Endothelial cell (in vitro differentiated cells): ENCODE data around the gene PAWR. TPM values are rescaled to one million over a fixed set of nuclear protein-coding genes. Genes with fewer than 3 reads are reported as not detected.
A peak's percentile ranks its signal among the peaks of the same experiment; 100 is the strongest.
"Not testable (repeated sequence)": the region's sequence is repeated elsewhere in the genome, so short reads cannot be mapped to it uniquely, and the experiment has no call there.

Experiments used
- DNase-seq: peaks from one replicate; pipeline ENCODE4 v3.0.0; 2021; ENCODE audit warnings: low spot score
- H3K27ac Mint-ChIP-seq: one replicate; pipeline ENCODE4 v1.8.0; 2021; ENCODE audit warnings: mixed read lengths, inconsistent platforms; ENCODE audit not compliant: unreplicated experiment
- H3K27me3 Mint-ChIP-seq: one replicate; pipeline ENCODE4 v1.8.0; 2021; ENCODE audit warnings: mild to moderate bottlenecking, moderate library complexity, mixed read lengths, inconsistent platforms; ENCODE audit not compliant: unreplicated experiment
- H3K36me3 Mint-ChIP-seq: one replicate; pipeline ENCODE4 v1.8.0; 2021; ENCODE audit warnings: mild to moderate bottlenecking, low read depth, mixed read lengths, inconsistent platforms; ENCODE audit not compliant: unreplicated experiment
- H3K4me1 Mint-ChIP-seq: one replicate; pipeline ENCODE4 v1.8.0; 2021; ENCODE audit warnings: mild to moderate bottlenecking, mixed read lengths, inconsistent platforms; ENCODE audit not compliant: unreplicated experiment
- H3K4me3 Mint-ChIP-seq: one replicate; pipeline ENCODE4 v1.8.0; 2021; ENCODE audit warnings: mild to moderate bottlenecking, mixed read lengths, inconsistent platforms; ENCODE audit not compliant: unreplicated experiment
- H3K9me3 Mint-ChIP-seq: one replicate; pipeline ENCODE4 v1.8.0; 2021; ENCODE audit warnings: mixed read lengths, inconsistent platforms; ENCODE audit not compliant: unreplicated experiment
- total RNA-seq: library from RNA; stranded (reverse); fragmentation: NEBNext Ultra II Directional; extraction: Animal tissue kit (Norgen Biotek cat#: 25700); gene quantifications from one replicate; pipeline ENCODE4 v1.2.1, GENCODE V29; 2021; ENCODE audit not compliant: unreplicated experiment
- TF ChIP-seq, protein P1 (sequence below): fragments of 200-600 bp; sonication (generic); IDR thresholded peaks from one replicate; pipeline ENCODE4 v1.5.0; 2021; ENCODE audit warnings: antibody characterized with exemption; ENCODE audit not compliant: unreplicated experiment

Gene PAWR
- total RNA-seq, 1 donor from 2014 or later = 92.3 TPM

DNA sequence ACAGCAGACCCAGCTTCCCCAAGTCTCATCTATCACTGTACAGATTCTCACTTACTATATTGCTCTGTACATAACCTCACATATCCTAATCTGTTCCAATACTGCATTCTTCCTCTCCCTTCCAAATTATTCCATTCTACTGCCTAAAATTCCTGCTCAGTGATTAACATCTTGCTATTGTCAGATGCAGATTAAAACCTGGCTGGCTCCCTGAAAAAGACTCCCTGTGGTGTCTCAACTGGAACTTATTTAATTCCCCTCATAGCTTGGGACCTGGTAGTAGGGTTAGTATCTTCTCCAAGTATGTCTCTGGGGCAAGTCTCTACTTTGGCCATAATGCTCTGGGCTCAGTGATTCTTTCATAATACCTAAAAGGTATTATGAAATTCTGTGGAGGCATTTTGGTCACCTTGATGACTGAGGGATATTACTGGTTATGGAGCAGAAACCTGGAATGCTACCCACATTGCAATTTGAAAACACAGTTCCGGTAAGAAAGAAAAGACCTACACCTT is 55.8 kb downstream of the PAWR start:
- H3K4me1 Mint-ChIP-seq = no peaks in the 10 kb centered on the region
- no peaks in the 10 kb centered on the region for H3K36me3 Mint-ChIP-seq
- TF ChIP-seq, protein P1, sequence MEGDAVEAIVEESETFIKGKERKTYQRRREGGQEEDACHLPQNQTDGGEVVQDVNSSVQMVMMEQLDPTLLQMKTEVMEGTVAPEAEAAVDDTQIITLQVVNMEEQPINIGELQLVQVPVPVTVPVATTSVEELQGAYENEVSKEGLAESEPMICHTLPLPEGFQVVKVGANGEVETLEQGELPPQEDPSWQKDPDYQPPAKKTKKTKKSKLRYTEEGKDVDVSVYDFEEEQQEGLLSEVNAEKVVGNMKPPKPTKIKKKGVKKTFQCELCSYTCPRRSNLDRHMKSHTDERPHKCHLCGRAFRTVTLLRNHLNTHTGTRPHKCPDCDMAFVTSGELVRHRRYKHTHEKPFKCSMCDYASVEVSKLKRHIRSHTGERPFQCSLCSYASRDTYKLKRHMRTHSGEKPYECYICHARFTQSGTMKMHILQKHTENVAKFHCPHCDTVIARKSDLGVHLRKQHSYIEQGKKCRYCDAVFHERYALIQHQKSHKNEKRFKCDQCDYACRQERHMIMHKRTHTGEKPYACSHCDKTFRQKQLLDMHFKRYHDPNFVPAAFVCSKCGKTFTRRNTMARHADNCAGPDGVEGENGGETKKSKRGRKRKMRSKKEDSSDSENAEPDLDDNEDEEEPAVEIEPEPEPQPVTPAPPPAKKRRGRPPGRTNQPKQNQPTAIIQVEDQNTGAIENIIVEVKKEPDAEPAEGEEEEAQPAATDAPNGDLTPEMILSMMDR = no peak
- DNase-seq = no peak
- no peak overlapping the region for H3K27ac Mint-ChIP-seq
- H3K4me3 Mint-ChIP-seq = no peak overlapping the region
- H3K9me3 Mint-ChIP-seq = no peaks in the 10 kb centered on the region
- peaks cover 2% of the 10 kb centered on the region for H3K27me3 Mint-ChIP-seq

DNA sequence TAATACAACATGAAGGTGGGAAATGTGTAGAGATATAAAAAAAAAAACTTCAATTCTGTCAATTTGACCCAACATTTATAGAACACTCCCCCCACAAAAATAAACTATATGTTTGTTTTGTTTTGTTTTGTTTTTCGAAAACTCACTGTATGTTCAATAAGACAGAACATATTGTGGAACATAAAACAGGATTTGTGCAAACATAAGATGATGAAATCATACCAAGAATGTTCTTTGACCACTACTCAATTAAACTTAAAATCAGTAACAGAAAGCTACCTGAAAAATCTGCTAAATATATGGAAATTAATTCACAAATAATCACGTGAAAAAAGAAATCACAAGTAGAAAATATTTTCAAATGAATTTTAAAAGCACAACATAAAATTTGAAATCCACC is 61.2 kb downstream of the PAWR start:
- Mint-ChIP-seq H3K4me3 (no peak overlapping the region), H3K9me3 (no peaks in the 10 kb centered on the region), H3K27ac (no peak overlapping the region), H3K36me3 (peaks cover 5% of the 10 kb centered on the region), H3K27me3 (no peaks in the 10 kb centered on the region), H3K4me1 (no peaks in the 10 kb centered on the region)
- DNase-seq = no peak
- TF ChIP-seq, protein P1 = no peak

DNA sequence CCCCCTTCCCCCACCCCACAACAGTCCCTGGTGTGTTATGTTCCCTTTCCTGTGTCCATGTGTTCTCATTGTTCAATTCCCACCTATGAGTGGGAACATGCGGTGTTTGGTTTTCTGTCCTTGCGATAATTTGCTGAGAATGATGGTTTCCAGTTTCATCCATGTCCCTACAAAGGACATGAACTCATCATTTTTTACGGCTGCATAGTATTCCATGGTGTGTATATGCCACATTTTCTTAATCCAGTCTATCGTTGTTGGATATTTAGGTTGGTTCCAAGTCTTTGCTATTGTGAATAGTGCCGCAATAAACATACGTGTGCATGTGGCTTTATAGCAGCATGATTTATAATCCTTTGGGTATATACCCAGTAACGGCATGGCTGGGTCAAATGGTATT is 64.0 kb downstream of the PAWR start:
- H3K27me3 Mint-ChIP-seq, H3K4me3 Mint-ChIP-seq, H3K4me1 Mint-ChIP-seq, DNase-seq, H3K9me3 Mint-ChIP-seq, H3K36me3 Mint-ChIP-seq, H3K27ac Mint-ChIP-seq: not testable (repeated sequence)

DNA sequence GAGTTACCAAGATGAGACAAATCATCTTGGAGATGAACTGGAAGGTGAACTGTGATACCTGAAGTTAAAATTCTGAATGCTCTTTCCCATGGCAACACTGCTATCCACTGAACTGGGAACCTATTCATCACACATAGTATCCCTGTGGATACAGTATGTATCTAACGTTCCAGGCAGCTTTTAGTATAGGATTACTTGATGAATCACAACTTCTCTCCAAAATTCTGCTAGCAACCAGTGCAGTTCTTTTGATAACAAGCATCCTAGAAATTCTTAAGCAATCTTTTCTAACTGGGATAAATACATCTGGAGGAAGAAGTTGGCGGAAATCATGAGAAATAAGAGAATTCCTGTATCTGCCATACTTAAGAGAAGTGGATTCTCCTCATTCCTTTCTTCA is 66.4 kb downstream of the PAWR start:
- no peak overlapping the region for H3K27ac Mint-ChIP-seq
- H3K4me3 Mint-ChIP-seq = no peak overlapping the region
- no peak for DNase-seq
- TF ChIP-seq, protein P1 = no peak
- no peaks in the 10 kb centered on the region for H3K9me3 Mint-ChIP-seq
- peaks cover 10% of the 10 kb centered on the region for H3K4me1 Mint-ChIP-seq
- peaks cover 19% of the 10 kb centered on the region for H3K36me3 Mint-ChIP-seq
- H3K27me3 Mint-ChIP-seq = peaks cover 3% of the 10 kb centered on the region

DNA sequence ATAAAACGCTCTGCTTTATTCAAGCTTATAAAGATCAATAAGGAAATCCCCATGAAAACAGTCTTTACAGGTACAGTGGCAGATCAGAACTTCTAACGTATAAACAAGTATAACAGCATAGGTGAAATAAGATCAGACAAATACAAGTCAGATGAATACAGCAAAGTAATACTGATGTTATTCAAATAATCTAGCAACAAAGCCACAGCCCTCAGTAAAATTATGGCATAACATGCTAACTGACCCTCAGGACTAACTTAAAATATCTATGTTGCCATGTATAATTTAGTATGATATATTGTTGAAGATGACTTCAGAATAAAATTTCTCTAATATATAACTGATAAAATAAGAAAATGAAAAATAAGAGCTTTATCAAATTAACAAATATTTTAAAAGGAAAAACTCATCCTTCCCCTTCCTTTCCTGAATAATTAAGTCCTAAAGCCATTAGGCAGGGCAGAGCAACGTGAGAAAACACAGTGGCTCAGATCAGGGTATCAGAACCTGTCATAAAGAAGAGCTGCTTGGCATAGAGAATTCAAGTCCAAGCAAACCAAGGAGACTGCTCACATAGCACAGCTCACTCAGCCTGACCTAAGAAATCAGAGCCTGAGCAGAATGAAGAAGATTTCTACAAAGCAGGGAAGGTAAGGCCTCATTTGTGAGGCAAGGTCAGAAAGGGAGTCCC is 70.7 kb downstream of the PAWR start:
- peaks cover 3% of the 10 kb centered on the region for H3K27me3 Mint-ChIP-seq

More for the DNA sequence above, 70.7 kb downstream of the PAWR start:
- Mint-ChIP-seq H3K36me3 (peaks cover 17% of the 10 kb centered on the region), H3K4me1 (peaks cover 10% of the 10 kb centered on the region), H3K27ac (peak overlapping the region; percentile 26), H3K4me3 (no peak overlapping the region), H3K9me3 (no peaks in the 10 kb centered on the region)
- no peak for DNase-seq
- TF ChIP-seq, protein P1 = no peak
